NCI-H2227 (cell line): ENCODE data around the gene FYN.
"Not testable (repeated sequence)": the region's sequence is repeated elsewhere in the genome, so short reads cannot be mapped to it uniquely, and the experiment has no call there.

Experiments
- DNase-seq: peaks from one replicate; lab custom pipeline; 2025; ENCODE audit not compliant: unreplicated experiment; lab: John Stamatoyannopoulos, UW

FYN gene

DNA sequence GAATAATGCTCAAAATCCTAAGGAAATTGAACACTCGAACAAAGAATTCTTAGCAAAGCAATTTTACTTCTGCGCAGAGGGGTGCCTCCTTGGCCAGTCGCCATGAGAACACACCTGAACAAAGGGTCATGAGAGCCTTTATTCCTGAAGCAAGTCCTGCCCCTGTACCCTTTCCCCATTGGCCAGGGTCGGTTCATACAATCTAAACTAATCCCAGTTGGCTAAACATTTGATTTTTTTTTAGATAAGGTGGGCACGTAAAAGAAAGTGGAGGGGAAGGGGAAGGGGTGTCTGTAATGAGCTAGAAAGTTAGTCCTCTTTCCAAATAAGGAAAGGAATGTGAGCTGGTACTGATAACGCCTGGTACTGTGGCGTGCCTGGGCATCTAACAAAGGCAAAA is 37.9 kb downstream of the FYN start:
- not testable (repeated sequence) for DNase-seq

DNA sequence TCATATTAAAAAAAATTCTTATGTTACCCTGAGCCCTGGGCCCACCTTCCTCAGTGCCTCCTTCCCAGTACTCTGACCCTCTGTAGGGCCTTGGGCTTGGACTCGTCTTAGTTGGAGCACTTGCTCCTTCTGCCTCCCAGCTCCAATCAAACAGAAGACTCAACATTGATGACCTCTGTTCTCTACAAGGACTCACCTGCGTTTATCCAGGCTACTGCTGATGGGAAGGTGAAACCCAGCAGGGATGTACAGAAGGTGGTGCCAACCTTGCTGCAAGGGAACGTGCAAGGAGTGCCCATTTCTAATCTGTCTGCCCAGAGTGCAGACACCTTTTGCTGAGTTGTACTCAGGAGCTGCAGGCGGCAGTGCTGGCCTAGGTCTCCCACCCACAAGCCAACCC is 38.9 kb downstream of the FYN start:
- DNase-seq, result no peak

- DNase-seq, result no peak
Observed at GRCh38 chr6:111832833-111833418, 40.3 kb downstream of the FYN start.

DNA sequence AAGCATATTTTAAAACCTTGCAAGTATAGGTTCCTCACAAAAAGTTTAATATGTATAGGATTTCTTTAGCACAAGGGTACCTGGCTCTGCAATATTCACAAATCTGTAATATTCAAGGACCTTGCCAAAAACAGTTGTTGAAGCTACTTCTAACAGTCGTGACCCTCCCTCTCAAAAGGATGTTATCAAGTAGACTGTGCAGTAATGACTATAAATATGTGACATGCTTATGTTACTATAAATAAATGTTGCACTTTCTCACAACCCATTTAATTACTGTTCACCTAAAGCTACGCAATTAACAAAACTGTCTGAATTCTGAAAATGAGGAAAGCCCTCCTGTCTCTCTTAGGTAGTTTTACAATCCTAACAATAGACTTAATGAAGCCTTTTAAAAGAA is 41.8 kb downstream of the FYN start:
- DNase-seq, result no peak

DNA sequence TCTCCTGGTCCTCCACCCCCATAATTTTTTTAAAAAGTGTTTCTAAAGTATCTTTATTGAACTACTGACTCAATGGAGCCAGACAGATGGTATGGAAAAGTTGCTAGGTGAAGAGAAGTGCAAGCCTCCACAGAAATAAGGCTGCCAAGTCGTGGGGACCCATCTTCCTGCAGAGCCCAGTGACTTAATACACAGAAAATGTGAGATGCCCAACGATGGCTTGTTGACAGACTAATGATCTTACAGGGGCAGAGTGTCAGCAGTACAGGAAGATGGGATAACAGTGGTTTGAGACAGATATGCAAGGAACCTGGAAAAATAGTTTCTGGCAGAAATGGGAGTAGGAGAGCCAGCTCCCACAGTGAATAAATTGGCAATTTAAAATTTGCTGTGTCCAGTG is 43.3 kb downstream of the FYN start:
- DNase-seq, result no peak

- no peak for DNase-seq
Observed at GRCh38 chr6:111829581-111829980, 43.7 kb downstream of the FYN start.

DNA sequence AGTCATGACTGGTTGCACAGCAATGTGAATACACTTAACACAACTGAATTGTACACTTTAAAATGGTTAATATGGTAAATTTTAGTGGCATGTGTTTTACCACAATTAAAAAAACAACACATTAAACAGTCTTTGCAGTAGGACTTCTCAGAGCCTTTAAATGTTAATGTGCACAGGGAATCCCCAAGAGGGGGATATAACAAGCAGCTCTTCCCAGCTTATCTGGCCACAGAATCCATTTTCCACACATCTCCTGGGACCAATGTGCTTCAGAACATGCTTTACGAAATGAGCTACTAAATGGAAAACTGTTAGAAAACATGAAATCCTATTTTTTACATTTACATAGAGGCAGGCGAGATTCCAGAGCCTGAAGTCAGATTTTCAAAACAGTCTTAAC is 44.4 kb downstream of the FYN start:
- DNase-seq, result no peak

DNA sequence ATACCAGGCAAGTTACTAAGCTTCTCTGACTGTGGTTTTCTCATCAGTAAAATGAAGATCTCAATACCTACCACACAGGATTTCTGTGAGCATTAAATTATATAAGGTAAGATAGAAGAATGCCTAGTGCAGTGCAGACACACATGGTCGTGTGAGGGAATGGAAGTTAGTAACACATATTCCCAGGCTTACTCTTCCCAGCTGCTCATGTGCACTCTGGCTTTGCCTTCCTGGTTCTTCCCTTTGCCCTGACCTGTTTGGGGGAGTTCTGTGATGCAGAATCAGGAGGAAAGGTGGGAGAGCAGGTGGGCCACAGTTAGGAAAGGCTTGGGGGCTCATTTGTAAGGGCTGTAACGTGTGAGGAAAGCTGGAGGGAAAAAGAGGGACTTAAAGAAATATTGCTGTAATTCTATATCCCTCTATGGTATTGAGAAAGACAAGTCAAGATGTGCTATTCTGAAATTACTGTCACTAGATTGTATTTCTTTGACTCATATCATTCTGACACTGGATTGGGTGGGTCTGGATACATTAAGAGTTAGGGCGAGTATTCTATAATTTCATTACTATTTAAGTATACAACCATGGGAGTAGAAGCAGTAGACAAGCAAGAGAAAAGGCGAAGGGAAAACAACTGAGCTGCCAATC is 47.7 kb downstream of the FYN start:
- no peak for DNase-seq

DNA sequence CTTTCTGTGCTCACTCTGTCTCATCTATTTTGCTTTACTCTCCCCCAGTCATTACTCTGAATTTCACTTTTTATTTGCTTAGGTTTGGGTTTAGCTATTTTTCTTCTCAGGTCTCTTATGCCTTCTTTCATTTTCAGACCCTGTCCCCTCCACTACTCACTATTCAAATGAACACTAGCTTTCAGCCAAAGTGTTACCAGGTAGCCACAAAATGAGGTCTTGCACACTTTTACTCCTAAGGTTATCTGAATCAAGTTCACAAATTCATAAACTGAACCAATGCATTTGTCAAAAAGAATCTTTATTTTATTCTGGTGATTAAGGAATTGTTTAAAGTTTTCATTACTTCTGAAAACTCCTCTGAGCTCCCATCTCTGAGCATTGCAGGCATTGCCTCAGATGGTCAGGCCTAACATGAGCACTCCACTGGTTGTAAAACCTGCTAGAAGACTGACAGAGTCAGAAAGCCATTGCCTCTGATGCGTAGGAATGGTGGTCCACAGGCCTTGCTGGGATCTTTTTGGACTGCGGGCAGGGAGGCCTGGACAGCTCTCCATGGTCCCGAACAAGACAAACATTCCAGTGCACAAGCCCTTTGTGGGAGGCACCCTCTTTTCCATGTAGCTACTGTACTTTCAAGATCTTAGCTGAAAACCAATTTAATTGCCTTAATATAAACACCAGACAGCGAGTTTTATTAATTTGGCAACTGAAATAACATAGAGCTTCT is 48.5 kb downstream of the FYN start:
- DNase-seq, result no peak

DNA sequence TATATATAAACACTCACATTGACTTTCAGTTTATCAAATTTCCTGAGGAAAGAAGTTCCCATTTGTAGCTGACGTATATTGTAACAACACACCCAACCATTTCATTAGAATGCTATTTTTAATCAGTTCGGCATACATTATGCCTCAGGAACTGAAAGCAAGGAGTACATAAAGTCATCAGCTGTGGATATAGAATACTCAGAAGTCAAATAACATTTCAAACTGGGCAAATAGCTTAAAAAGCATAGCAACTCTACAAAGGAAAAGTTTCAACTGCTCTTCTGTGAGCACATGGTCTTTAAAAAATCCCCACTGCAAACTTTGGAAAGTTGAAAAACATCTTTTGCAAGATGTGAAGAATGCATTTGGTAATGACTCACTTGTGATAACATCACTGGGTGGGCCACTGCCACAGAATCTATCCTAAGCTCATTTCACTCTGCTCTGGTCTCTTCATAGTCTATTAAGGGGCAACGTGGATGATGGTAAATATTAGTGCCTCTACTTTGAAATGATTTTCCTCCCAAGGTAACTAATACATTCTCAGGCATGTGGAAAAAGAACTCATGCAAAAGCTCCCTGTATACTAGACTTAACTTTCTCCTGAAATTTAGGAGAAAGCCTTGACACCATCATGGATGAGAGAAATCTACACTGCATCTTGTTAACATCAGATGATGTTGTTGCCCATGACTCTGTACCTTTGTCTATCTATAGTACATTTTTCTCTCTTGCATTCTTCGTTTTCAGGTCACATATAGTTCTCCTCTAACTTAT is 49.2 kb downstream of the FYN start:
- DNase-seq, result no peak

- no peak for DNase-seq
Observed at GRCh38 chr6:111823012-111823411, 50.2 kb downstream of the FYN start.

DNA sequence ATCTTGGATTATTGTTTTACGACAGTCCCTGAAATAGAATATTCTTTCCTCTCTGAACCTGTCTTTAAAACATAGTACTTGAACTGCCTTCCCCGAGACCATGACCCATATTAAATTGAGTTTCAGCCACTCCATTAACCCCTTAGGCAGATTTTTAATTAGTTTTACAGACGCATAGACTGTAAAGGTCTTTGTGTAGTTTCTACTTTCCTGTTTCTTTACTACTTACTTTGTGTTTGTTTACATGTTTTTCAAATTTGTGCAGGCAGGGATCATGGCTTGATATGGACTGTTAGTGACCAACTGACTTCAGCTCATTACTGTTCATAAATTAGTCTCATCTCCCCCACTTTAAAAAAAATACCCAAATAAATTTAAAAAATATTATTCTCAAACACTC is 53.8 kb downstream of the FYN start:
- no peak for DNase-seq

DNA sequence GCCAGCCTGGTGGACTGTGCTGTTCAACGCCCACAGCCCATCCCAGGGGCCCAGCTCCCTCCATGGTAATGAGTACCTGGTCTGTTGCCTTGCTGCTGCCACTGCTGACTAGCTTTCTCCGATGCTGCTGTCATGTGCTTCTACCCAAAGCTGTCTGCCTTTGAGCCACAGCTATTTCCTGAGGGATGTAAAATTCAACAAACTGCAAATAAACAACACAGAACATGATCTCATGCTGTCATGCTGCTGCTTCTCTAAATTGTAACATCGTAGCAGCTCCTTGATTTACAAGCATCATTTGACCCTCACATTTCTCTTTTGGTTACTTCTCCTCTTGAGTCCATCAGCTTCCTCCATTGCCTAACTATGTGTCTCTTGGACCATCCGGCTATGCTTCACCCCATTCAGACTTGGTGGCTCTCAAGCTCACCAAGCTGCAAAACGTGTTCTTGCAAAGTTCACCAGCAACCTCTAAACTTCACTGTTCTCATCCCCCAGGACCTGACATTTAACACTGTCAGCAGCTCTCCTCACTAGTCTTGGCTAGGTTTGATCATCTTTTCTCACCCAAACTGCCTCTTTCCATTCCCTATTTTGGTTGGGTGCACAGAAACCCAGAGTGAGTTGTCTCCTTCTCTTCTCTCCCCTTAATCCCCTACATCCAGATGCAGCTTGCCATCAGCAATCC is 54.6 kb downstream of the FYN start:
- no peak for DNase-seq

DNA sequence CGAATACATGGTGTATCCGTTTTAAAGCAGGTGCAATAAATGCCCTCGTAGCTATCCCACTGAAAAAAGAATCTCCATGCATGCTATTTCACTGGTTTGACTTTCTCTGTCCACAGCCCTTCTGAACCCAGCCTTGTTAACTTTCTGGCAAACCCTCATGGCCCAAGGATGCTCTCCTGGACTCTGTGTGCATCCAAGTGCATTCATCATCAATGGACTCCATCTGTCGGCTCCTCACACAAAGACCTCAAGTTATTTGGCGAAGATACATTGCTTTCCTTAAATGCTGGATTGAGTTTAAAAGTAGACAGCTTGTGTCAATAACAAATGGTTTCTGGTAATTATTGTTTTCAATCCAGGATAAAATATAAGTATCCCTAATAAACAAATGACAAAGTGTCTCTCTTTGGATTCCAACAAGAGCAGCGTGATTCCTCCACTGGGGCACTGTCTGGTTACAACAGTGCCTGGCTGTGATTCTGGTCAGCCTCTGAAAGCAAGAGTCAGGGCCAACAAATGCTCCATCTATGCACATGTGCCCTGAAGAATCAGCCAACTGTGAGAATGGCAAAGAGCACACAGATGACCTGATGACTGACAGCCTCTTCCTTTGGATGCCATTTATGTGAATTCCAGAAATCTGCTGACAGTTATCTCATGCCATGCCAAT is 55.7 kb downstream of the FYN start:
- no peak for DNase-seq

DNA sequence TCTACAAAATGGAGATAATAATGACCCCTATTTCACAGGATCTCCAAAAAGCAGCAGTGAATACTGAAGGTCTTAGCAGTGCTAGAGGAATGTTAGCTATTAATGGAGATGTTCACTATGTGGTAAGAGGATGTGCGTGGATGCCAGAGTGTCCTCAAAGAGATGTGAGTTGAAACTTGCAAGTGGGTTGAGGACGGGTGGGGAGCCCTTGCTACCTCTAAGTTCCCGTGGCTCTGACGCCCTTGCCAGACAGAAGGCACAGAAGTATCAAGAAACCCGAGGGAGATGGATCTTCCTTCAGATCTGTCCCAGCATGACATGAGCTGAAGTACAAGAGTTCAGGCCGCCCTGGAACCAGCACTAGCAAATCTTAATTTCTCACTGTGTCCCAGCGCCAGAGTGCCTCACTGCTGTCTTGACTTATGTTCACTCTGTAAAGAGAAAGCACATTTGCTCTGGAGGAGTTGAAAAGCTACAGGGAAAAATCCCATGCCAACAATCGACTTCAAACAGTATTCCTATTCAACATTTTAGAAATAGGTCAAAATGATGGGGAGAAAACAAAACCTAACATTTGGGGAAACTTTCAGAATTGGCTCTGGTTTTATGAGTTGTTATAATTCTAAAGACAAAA is 59.5 kb downstream of the FYN start:
- DNase-seq, result no peak

GRCh38 chr6:111813237-111813636 is 60.0 kb downstream of the FYN start:
- DNase-seq, result no peak

- DNase-seq, result no peak
Observed at GRCh38 chr6:111812060-111813038, 60.9 kb downstream of the FYN start.

- DNase-seq, result no peak
Observed at GRCh38 chr6:111810294-111811131, 62.7 kb downstream of the FYN start.
